ENCODE data around the gene CEP290.
"Not testable (repeated sequence)": the region's sequence is repeated elsewhere in the genome, so short reads cannot be mapped to it uniquely, and the experiment has no call there.

CEP290 gene

GRCh38 chr12:88144037-88144436 lies 2.1 kb upstream of the CEP290 start:
- no peak for DNase-seq

DNA sequence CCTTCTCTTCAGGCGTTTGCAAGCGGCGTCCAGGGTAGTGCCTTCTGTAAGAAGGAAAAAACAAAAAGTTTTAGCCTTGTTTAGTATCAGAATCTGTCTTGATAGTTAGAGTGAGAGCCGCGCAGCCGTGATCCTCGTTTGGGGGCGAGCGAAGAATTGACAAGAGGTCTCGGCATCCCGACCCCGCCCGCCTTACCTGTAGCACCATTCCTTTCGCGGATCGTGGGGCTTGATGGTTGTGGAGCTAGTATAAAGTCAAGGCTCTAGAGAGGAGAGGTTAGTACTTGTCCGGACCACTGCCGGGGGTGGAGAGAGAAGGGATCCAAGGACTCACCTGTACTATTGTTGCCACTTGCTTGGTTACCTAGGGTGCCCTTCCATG lies 713 bp upstream of the CEP290 start:
- no peak for DNase-seq

DNA sequence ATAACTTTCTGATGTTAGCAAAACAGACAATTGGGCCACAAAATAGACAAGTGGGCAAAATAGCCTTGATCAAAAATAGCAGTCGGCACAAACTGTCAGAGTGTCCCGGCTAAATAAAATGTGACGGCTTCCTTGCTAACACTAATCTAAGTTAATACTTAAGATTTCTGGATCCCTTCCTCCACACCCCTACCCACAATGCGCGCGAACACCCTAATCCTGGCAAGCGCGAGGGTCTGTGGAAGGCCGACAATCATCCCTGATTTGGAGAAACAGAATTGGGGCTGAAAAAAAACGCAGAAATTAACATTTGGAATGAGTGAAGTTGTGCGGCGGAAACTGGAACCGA lies 489 bp downstream of the CEP290 start:
- DNase-seq = no peak

DNA sequence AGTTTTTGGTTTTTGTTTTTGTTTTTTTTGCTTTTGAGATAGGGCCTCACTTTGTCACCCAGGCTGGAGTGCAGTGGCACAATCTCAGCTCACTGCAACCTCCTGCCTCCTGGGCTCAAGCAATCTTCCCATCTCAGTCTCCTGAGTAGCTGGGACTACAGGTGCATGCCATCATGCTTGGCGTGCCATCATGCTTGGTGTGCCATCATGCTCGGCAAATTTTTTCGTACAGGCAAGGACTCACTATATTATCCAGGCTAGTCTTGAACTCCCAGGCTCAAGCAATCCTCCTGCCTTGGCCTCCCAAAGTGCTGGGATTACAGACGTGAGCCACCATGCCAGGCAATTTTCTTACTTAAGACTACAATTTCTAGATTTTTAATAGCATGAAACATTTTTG lies 2.2 kb downstream of the CEP290 start:
- not testable (repeated sequence) for DNase-seq

- DNase-seq = not testable (repeated sequence)
These were observed 8.7 kb downstream of the CEP290 start for GRCh38 chr12:88133181-88133580.

DNA sequence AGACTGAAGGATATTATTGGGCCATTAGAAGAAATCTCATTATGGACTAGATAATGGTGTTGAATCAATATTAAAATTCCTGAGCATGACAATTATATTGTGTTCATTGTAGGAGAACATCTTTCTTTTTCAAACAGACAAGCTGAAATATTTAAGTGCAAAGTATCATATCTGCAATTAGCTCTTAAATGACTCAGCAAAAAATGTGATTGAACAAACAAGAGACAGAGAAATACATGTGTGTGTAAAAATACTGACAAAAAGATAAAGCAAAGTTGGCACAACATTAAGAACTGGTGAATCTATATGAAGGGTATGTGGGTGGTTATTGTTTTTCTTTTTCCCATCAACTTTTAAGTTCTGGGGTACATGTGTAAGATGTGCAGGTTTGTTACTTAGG lies 9.5 kb downstream of the CEP290 start:
- no peak for DNase-seq

GRCh38 chr12:88127855-88128254 lies 14.0 kb downstream of the CEP290 start:
- DNase-seq = no peak

DNA sequence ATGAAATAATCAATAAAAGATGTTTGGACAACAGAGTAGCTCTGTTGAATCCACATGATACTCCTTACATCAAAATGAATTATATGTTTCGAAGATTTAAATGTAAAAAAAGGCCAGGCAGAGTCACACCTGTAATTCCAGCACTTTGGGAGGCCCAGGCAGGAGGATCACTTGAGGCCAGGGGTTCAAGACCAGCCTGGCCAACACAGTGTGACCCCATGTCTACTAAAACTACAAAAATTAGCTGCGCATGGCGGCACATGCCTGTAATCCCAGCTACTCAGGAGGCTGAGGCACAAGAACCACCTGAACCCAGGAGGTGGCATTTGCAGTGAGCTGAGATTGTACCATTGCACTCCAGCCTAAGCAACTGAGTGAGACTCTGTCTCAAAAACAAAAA lies 14.8 kb downstream of the CEP290 start:
- no peak for DNase-seq

- no peak for DNase-seq
These were observed 19.2 kb downstream of the CEP290 start for GRCh38 chr12:88122666-88123065.

- DNase-seq = no peak
These were observed 28.0 kb downstream of the CEP290 start for GRCh38 chr12:88113871-88114270.

GRCh38 chr12:88111074-88111652 lies 30.7 kb downstream of the CEP290 start:
- no peak for DNase-seq

DNA sequence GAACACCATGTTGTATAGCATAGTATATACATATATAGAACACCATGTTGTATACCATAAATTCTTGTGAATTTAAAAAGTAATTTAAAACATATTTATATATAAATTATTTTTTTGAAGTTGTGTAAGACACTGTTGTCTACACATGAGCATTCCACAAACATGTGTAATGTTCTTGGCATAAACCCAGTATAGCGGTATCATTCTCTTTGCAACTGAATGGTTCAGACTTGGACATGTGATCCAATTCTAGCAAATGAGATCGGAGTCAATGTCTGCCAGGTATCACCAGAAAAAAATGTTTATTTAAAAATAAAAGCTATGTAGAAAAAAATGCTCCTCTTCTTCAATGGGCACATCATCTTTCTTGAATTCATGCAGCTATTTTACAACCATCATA lies 33.9 kb downstream of the CEP290 start:
- no peak for DNase-seq

DNA sequence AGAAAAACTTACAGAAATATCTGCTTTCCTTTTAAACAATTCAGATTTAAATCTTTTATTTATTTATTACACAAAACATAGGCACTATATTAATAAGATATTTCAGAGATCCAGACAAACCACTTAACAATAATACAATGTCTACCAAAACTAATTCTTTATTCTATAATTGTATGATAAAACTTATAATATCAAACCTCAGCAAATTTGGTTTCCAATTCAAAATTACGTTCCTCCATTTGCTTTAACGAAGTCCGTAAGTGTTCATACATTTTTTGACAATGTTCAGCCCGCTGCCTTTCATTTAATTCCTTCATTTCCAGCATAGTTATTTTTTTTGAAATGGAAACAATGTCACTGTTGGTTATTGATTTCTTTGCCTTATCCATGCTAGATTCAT lies 48.3 kb downstream of the CEP290 start:
- DNase-seq = no peak

GRCh38 chr12:88092771-88093170 lies 49.1 kb downstream of the CEP290 start:
- DNase-seq = no peak

DNA sequence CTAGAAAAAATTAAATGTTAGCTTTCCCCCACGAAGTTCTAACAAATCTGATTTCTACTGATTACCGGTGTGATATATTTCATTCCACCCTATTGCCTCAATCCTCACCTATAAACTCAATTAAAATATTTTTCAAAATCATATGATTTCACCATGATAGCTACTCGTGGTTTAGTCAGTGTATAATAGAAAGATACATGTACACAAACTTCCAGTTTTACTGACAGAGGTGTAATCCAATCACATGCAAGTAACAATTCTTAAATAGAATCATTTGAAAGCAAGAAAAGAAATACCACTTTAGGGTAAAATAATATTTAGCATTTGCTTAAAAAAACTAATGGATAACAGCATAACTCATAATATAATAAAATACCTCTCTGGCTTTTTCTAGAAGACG lies 57.7 kb downstream of the CEP290 start:
- no peak for DNase-seq

DNA sequence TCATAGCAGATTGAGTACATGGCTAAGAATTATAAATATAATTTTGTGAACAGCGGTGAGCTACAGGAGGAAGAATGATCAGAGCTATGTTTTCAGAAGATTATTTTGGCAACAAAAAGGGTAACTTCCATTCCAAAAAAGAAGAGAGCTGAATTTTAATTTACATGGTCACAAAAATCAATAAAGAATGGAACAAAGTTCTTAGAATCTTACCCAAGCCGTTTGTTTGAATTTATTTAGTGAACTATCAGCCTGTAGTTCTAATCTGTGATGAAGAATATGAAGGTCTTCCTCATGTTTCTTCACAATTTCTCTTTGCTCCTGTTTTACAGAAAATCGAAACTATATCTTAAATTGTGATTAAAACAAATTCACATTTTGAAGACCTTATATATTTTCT lies 58.3 kb downstream of the CEP290 start:
- DNase-seq = no peak

GRCh38 chr12:88081247-88081646 lies 60.6 kb downstream of the CEP290 start:
- no peak for DNase-seq

DNA sequence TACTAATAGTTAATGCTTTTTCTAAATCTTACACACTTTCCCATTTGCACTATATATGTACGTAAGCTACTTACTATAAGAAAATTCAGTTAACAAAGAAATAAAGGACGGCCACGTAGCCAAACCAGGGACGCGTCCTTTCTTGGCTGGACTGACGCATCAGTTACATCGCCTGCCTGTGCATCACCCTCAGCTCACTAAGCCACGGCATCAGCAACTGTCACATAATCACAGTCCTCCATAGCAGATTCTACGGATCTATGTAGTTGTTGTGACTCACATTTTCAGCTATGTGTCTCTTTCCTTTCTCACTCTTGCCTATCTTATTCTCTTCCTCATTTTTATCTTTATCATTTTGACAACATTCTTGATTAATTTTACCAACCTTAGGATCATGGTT lies 74.6 kb downstream of the CEP290 start:
- no peak for DNase-seq

- DNase-seq = no peak
These were observed 78.5 kb downstream of the CEP290 start for GRCh38 chr12:88063375-88063774.

- no peak for DNase-seq
These were observed 79.4 kb downstream of the CEP290 start for GRCh38 chr12:88062474-88062873.

DNA sequence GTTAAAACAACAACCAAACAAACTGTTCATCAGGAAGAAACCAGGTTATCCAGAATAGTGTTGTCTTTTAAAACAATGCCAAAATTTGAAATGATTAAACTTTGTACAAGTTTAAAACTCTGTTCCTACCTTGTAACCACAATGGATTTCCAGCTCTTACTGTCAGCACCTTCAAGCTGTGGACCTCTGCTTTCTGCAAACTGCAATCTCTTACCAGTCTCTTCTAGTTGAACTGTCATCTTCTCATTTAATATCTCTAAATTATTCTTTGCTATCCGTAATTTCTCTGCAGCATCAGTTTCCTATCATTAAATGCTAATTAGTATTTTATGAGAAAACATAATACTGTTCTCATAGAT lies 83.2 kb downstream of the CEP290 start:
- no peak for DNase-seq

GRCh38 chr12:88057994-88058718 lies 83.7 kb downstream of the CEP290 start:
- DNase-seq = no peak

GRCh38 chr12:88056571-88056970 lies 85.3 kb downstream of the CEP290 start:
- no peak for DNase-seq

GRCh38 chr12:88052686-88053085 lies 89.2 kb downstream of the CEP290 start:
- no peak for DNase-seq

- no peak for DNase-seq
These were observed 97.9 kb downstream of the CEP290 start for GRCh38 chr12:88044035-88044434.

All from cerebellar nuclear complex (tissue), 1 donor.